ENCODE data around the gene FAM81B.

DNA sequence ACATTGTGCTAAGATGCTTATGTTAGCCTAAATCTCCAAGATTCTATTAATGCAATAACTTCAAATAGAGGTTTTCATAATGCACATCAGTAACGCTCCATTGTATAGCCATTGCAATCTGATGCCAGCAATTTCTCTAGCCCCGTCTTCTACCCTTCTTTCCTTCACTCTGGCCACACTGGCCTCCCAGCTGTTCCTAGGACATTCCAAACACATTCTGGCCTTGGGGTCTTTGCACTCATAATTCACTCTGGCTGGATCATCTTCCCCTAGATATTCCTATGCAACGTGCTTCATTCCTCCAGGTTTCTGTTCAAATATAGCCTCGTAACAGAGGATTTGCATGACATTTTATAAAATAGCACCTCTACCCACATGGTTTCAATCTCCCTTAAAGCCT lies 23.3 kb downstream of the FAM81B start:
- TF ChIP-seq BHLHE40 (IDR thresholded peaks at IDR 0.05; ENCODE audit: borderline replicate concordance) = no peak
- TF ChIP-seq ELF4 (IDR thresholded peaks at IDR 0.05) = no peak
- TF ChIP-seq, protein P1, sequence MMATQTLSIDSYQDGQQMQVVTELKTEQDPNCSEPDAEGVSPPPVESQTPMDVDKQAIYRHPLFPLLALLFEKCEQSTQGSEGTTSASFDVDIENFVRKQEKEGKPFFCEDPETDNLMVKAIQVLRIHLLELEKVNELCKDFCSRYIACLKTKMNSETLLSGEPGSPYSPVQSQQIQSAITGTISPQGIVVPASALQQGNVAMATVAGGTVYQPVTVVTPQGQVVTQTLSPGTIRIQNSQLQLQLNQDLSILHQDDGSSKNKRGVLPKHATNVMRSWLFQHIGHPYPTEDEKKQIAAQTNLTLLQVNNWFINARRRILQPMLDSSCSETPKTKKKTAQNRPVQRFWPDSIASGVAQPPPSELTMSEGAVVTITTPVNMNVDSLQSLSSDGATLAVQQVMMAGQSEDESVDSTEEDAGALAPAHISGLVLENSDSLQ (IDR thresholded peaks at IDR 0.05) = no peak
- TF ChIP-seq ARNT (IDR thresholded peaks at IDR 0.05) = no peak
- no peak for TF ChIP-seq SUZ12 (IDR thresholded peaks at IDR 0.05)
- TF ChIP-seq FOXM1 (IDR thresholded peaks at IDR 0.05; ENCODE audit: borderline replicate concordance) = no peak
